ENCODE measurements around the gene PLXNA4. TPM values are rescaled to one million over a fixed set of nuclear protein-coding genes. Genes with fewer than 3 reads are reported as not detected.

PLXNA4 gene
- total and polyA plus RNA-seq, 9 of the 15 experiments (the other 6 are each of a cell fraction or from before 2014, with no cell fraction given): under 0.01 to 0.09 TPM; not detected in 7

GRCh38 chr7:132272763-132273371, 303.4 kb downstream of the PLXNA4 start:
- intact Hi-C loops (cut with micrococcal nuclease): no loop called here
- Histone ChIP-seq H3K79me2 (ENCODE audit: control insufficient read depth, insufficient read depth, low read length) (no peaks in the 10 kb centered on the region), H3K36me3 (ENCODE audit: control insufficient read depth, insufficient read depth, low read length) (no peaks in the 10 kb centered on the region), H3K9ac (ENCODE audit: insufficient read depth in 1 of 2, low read depth in 2 of 2, low read length in 2 of 2) (no peak overlapping the region), H3K4me2 (ENCODE audit: insufficient read depth, low read length) (no peak overlapping the region), H3K4me1 (replicated peaks in 1 of 2; ENCODE audit: control insufficient read depth in 2 of 2, insufficient read depth in 2 of 2, low read length in 2 of 2) (no peaks in the 10 kb centered on the region), H3K27ac (ENCODE audit: extremely low read depth, low read depth, low read length) (no peak overlapping the region), H4K20me1 (replicated peaks; ENCODE audit: control insufficient read depth, insufficient read depth, low read length) (peaks cover 3% of the 10 kb centered on the region; the same call in 1 of the 2 replicates), H3K9me3 (replicated peaks; ENCODE audit: control insufficient read depth, insufficient read depth, low read depth, low read length) (no peaks in the 10 kb centered on the region), H2AFZ (ENCODE audit: low read depth, low read length) (no peak overlapping the region), H3K4me3 (no peak overlapping the region), H3K27me3 (ENCODE audit: control insufficient read depth in 2 of 2, insufficient read depth in 2 of 2, low read length in 2 of 2) (no peaks in the 10 kb centered on the region), H3K9me1 (ENCODE audit: control insufficient read depth, insufficient read depth, low read length) (no peaks in the 10 kb centered on the region)
- ATAC-seq (no peak), FAIRE-seq (no peak), DNase-seq (ENCODE audit: extremely low read depth in 1 of 4, low spot score in 3 of 4) (no peak)
- WGBS (ENCODE audit: insufficient coverage, low coverage, missing lambda C conversion rate): 1% methylated on average over 9 of the region's 9 CpGs
- POLR2A ChIA-PET: no interaction called here
- BruUV-seq (replicated peaks): no TSS peak
- CTCF ChIA-PET (ENCODE audit: low intra/inter-chr PET ratio): no interaction called here
- in situ Hi-C loops (cut with MboI): no loop called here
- TF ChIP-seq SNRNP70 (optimal IDR thresholded peaks at IDR 0.05; ENCODE audit: low read depth, low read length) (no peak), ZKSCAN3 (CRISPR knock-in tag; IDR thresholded peaks at IDR 0.05) (no peak)

GRCh38 chr7:132270517-132270916, 305.8 kb downstream of the PLXNA4 start:
- intact Hi-C loops (cut with micrococcal nuclease) (no loop called here), in situ Hi-C loops (cut with MboI) (no loop called here)
- Histone ChIP-seq H2AFZ (ENCODE audit: low read depth, low read length) (no peak overlapping the region), H3K79me2 (ENCODE audit: control insufficient read depth, insufficient read depth, low read length) (no peaks in the 10 kb centered on the region), H3K4me1 (replicated peaks in 1 of 2; ENCODE audit: control insufficient read depth in 2 of 2, insufficient read depth in 2 of 2, low read length in 2 of 2) (no peaks in the 10 kb centered on the region), H3K4me3 (no peak overlapping the region), H3K27ac (ENCODE audit: extremely low read depth, low read depth, low read length) (no peak overlapping the region), H4K20me1 (replicated peaks; ENCODE audit: control insufficient read depth, insufficient read depth, low read length) (peaks cover 2% of the 10 kb centered on the region; the same call in 1 of the 2 replicates), H3K9me1 (ENCODE audit: control insufficient read depth, insufficient read depth, low read length) (no peaks in the 10 kb centered on the region), H3K9ac (ENCODE audit: insufficient read depth in 1 of 2, low read depth in 2 of 2, low read length in 2 of 2) (no peak overlapping the region), H3K4me2 (ENCODE audit: insufficient read depth, low read length) (no peak overlapping the region), H3K36me3 (ENCODE audit: control insufficient read depth, insufficient read depth, low read length) (no peaks in the 10 kb centered on the region), H3K9me3 (replicated peaks; ENCODE audit: control insufficient read depth, insufficient read depth, low read depth, low read length) (no peaks in the 10 kb centered on the region), H3K27me3 (ENCODE audit: control insufficient read depth in 2 of 2, insufficient read depth in 2 of 2, low read length in 2 of 2) (no peaks in the 10 kb centered on the region)
- FAIRE-seq: no peak
- ChIA-PET CTCF (ENCODE audit: low intra/inter-chr PET ratio) (no interaction called here), POLR2A (interaction anchor here (1.0 to 1.5 kb wide), 2 partner anchors 11 to 16 kb away, joined by 3 read pairs; no protein-coding TSS in a partner anchor)
- peak in 1 of 4 experiments; percentile 31 for DNase-seq (ENCODE audit: extremely low read depth in 1 of 4, low spot score in 3 of 4)
- ATAC-seq: no peak
- BruUV-seq (replicated peaks): no TSS peak
- 0% methylated on average over 2 of the region's 2 CpGs for WGBS (ENCODE audit: insufficient coverage, low coverage, missing lambda C conversion rate)
- TF ChIP-seq REST (IDR thresholded peaks at IDR 0.05; ENCODE audit: borderline replicate concordance): peak; percentile 98
- TF ChIP-seq REST (CRISPR knock-in tag; IDR thresholded peaks at IDR 0.05; ENCODE audit: low read depth): peak; percentile 93
- peak; percentile 90 for TF ChIP-seq MIER1 (IDR thresholded peaks at IDR 0.05; ENCODE audit: low read depth)
